ENCODE results near the gene HMCN2.

GRCh38 chr9:130321539-130321938 is 56.0 kb downstream of the HMCN2 start:
- TF ChIP-seq EZH2 (IDR thresholded peaks at IDR 0.05; ENCODE audit: insufficient read depth, poor library complexity, severe bottlenecking) (no peak), EZH2phosphoT487 (IDR thresholded peaks at IDR 0.05; ENCODE audit: insufficient read depth, low read depth) (no peak)

Data from GM23248 (cell line).